BLaER1 (cell line): ENCODE measurements around the gene CRMP1.
"Not testable (repeated sequence)": the region's sequence is repeated elsewhere in the genome, so short reads cannot be mapped to it uniquely, and the experiment has no call there.

Experiments
- H3K27ac ChIP-seq: shearing (Covaris generic); formaldehyde crosslinking; 2 replicates; pipeline ENCODE4 v1.8.1; 2022
- H3K27me3 ChIP-seq: shearing (Covaris generic); formaldehyde crosslinking; 2 replicates; pipeline ENCODE4 v1.8.1; 2022
- H3K36me3 ChIP-seq: shearing (Covaris generic); formaldehyde crosslinking; 2 replicates; pipeline ENCODE4 v1.8.1; 2022
- H3K4me1 ChIP-seq: shearing (Covaris generic); formaldehyde crosslinking; 2 replicates; pipeline ENCODE4 v1.8.1; 2022
- H3K4me2 ChIP-seq: shearing (Covaris generic); formaldehyde crosslinking; 2 replicates; pipeline ENCODE4 v1.8.1; 2022
- H3K4me3 ChIP-seq: shearing (Covaris generic); formaldehyde crosslinking; 2 replicates; pipeline ENCODE4 v1.8.1; 2022
- H3K9ac ChIP-seq: shearing (Covaris generic); formaldehyde crosslinking; 2 replicates; pipeline ENCODE4 v1.8.1; 2022
- H3K9me3 ChIP-seq: shearing (Covaris generic); formaldehyde crosslinking; 2 replicates; pipeline ENCODE4 v1.8.1; 2022
- H4K20me1 ChIP-seq: shearing (Covaris generic); formaldehyde crosslinking; 2 replicates; pipeline ENCODE4 v1.8.1; 2022
- Cebpa-rat ChIP-seq: shearing (Covaris generic); IDR thresholded peaks from 2 replicates; pipeline ENCODE4 v1.8.1; 2022

The CRMP1 gene

DNA sequence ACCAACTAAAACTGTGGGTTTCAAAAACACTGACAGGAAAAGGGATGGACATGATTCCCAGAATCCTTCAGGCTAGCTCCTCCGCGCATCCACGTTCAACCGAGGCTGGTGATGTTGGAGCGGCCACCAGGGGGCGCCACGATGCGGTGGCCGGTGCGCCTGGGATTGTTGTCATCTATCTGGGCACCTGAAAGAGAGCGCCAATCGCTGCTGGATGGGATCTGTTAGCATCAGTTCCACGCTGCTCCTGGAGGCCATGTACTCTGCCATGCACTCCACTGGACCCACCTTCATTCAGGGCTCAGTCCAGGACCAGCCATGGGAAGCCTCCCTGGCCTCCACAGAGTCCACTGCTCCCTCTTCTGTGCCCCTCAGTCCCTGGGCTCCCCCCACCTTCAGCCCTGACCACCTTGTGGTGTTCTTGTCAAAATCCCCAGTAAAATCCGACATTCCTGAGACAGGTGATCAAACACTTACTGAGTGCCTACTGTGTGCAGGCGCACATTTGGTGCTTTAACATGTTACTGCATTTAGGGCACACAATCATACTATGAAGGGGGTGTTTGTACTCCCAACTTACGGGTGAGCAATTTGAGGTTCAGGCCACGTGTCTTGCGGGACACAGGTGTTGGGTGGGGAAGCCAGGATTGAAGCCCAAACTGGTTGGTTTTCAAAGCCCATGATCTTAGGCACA, 71.1 kb downstream of the CRMP1 start:
- H3K4me3 ChIP-seq: no peak overlapping the region
- TF ChIP-seq Cebpa-rat: no peak
- H3K27ac ChIP-seq: no peak overlapping the region
- H3K9ac ChIP-seq: no peak overlapping the region
- H4K20me1 ChIP-seq: 0 out of 2 replicates have a peak, but pooled peaks cover 7% of the 10 kb centered on the region
- no peaks in the 10 kb centered on the region for H3K27me3 ChIP-seq
- peaks cover 54% of the 10 kb centered on the region for H3K4me1 ChIP-seq
- no peaks in the 10 kb centered on the region for H3K9me3 ChIP-seq
- H3K4me2 ChIP-seq: peak overlapping the region; percentile 87
- H3K36me3 ChIP-seq: peaks cover 88% of the 10 kb centered on the region

DNA sequence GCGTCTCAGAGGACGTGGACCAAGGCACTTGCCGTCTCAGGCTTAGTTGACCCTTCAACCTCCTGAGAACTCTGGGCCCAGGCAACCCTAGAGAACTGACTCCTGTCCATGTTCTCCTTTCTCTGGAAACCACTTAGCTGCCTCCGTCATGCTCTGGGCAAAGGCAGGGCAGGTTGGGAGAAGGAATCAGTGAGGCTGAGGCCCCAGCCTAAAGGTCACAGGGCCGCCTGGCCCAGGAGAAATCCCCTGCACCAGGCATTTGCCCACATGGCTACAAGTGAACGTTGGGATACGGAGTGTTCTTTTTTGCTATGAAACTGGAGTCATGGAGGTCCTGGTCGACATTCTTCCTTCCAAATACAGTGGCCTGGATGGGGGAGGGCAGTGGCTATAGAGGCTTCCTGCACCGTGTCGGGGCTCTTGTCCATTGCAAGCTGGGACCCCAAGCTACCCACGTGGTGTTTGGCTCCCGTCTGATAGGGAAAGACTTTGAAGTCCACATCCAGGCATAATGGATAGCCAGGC, 76.0 kb downstream of the CRMP1 start:
- no peak overlapping the region for H3K4me3 ChIP-seq
- H3K9ac ChIP-seq: no peak overlapping the region
- H3K9me3 ChIP-seq: no peaks in the 10 kb centered on the region
- H4K20me1 ChIP-seq: peaks cover 22% of the 10 kb centered on the region
- H3K27ac ChIP-seq: no peak overlapping the region
- no peak for TF ChIP-seq Cebpa-rat
- H3K4me2 ChIP-seq: no peak overlapping the region
- H3K4me1 ChIP-seq: peaks cover 9% of the 10 kb centered on the region
- H3K36me3 ChIP-seq: peaks cover 88% of the 10 kb centered on the region
- no peaks in the 10 kb centered on the region for H3K27me3 ChIP-seq

DNA sequence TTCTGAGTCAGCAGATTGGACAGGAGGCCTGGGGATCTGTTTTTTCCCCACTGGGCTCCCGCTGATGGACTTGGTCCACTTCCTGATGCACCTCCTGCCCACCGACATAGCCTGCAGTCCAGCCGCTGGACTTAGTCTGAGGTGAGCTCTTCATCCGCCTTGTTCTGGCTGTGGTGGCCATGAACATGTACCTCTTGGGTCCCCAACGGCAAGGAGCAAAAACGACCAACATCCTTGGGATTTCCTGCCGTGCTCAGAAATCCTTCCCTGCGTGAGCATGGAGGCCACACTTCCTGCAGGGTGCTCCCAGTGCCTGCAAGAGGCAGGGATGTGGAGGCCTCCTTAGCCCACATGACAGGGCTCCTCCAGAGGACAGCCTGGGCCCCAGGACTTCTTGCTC, 76.8 kb downstream of the CRMP1 start:
- H3K9ac ChIP-seq: no peak overlapping the region
- H3K4me3 ChIP-seq: no peak overlapping the region
- H4K20me1 ChIP-seq: peaks cover 22% of the 10 kb centered on the region
- peaks cover 4% of the 10 kb centered on the region; the same call in 1 of the 2 replicates for H3K4me1 ChIP-seq
- H3K9me3 ChIP-seq: no peaks in the 10 kb centered on the region
- TF ChIP-seq Cebpa-rat: no peak
- no peak overlapping the region for H3K27ac ChIP-seq
- no peaks in the 10 kb centered on the region for H3K27me3 ChIP-seq
- H3K4me2 ChIP-seq: no peak overlapping the region
- peaks cover 88% of the 10 kb centered on the region for H3K36me3 ChIP-seq

DNA sequence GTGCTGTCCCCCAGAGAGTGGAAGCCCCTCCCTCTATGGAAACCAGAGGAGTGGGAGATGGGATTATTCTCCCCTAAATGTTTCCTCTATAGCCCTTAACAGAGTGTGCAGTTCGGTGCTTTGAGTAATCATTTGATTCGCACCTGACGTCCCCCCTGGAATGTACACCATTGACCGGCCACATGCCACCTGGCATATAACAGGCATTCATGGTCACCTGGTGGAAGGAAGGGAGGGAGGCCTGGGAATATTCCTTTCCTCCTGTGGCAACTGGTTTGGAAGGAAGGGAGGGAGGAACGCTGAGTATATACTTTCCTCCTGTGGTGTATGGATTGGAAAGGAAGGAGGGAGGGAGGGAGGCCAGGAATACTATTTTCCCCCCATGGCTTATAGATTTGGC, 77.2 kb downstream of the CRMP1 start:
- no peaks in the 10 kb centered on the region for H3K27me3 ChIP-seq
- peaks cover 88% of the 10 kb centered on the region for H3K36me3 ChIP-seq
- peaks cover 4% of the 10 kb centered on the region; the same call in 1 of the 2 replicates for H3K4me1 ChIP-seq
- no peak overlapping the region for H3K9ac ChIP-seq
- no peak for TF ChIP-seq Cebpa-rat
- H3K4me2 ChIP-seq: no peak overlapping the region
- no peak overlapping the region for H3K4me3 ChIP-seq
- H4K20me1 ChIP-seq: peaks cover 22% of the 10 kb centered on the region
- 0 out of 2 replicates have a peak overlapping the region, but pooled peaks have one; percentile 30 for H3K27ac ChIP-seq
- H3K9me3 ChIP-seq: no peaks in the 10 kb centered on the region

DNA sequence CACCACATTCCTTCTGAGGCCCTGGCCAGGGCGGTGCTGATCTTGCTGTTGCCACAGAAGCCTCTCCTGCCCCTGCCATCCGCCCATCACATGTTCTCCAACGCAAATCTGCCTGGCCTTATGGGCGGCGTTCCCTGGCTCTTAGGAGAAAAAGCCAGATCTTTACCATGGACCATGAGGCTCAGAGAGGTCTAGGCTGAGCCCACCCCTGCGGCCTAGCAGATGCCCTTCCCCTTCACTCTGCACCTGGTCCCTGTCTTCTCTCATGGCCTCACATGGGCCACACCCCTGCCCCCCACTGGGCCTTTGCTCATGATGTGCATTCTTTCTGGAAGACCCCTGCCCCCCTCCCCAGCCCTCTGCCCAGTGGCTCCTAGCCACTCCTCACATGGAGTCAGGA, 78.5 kb downstream of the CRMP1 start:
- Histone ChIP-seq H4K20me1 (peaks cover 22% of the 10 kb centered on the region), H3K27ac (no peak overlapping the region), H3K4me2 (no peak overlapping the region), H3K9ac (no peak overlapping the region), H3K4me3 (no peak overlapping the region), H3K9me3 (no peaks in the 10 kb centered on the region), H3K27me3 (no peaks in the 10 kb centered on the region), H3K36me3 (peaks cover 88% of the 10 kb centered on the region), H3K4me1 (peaks cover 13% of the 10 kb centered on the region)
- no peak for TF ChIP-seq Cebpa-rat

DNA sequence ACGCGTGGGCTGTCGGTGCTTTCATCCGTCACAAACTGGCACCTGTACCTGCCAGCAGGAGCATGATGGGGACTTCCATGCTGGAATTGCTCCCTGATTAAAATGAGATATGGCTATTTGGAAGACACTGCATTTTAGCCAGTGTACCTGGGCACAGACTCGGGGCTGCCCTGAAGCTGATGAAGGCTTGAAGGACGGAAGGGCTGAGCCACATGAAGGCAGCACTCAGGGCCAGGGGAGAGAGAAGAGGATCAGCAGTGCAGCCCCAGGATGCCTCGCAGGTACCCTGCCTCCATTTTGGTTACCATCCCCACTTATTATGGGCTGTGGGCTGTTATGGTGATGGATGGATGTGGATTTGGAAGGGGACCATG, 79.0 kb downstream of the CRMP1 start:
- TF ChIP-seq Cebpa-rat: no peak
- Histone ChIP-seq H4K20me1 (peaks cover 22% of the 10 kb centered on the region), H3K9ac (no peak overlapping the region), H3K27ac (no peak overlapping the region), H3K4me1 (peaks cover 18% of the 10 kb centered on the region), H3K27me3 (no peaks in the 10 kb centered on the region), H3K36me3 (peaks cover 88% of the 10 kb centered on the region), H3K4me2 (no peak overlapping the region), H3K4me3 (no peak overlapping the region), H3K9me3 (no peaks in the 10 kb centered on the region)

DNA sequence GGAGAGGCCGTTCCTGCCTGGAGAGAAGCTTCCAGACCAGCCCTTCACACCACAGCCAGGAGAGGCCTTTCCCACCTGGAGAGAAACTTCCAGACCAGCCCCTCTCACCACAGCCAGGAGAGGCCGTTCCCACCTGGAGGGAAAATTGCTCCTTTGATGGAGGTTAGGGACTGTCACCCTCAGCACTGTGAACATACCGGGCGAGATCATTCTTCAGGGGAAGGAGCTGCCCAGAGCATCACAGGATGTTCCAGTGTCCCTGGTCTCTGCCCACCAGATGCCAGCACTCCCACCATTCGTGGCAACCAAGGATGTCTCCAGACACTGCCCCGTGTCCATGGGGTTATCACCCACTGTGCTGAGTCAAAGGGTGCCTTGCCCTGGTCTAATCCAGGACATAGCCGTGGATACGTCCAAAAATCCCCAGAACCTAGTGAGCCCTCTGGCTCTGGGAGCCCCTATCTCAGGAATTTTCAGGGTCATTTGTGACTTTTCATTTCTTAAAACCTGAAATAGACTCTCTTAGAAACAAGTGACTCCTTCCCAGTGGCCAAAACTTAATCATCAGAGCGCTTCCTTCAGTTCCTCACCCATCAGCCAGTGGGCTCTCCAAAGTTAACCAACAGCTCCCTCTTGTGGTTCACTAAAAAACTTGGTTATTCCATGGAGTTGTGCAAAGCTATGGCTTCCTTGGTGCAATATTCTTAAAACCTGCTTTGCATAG, 80.2 kb downstream of the CRMP1 start:
- TF ChIP-seq Cebpa-rat: no peak
- H3K4me1 ChIP-seq: peaks cover 30% of the 10 kb centered on the region
- H3K9ac ChIP-seq: no peak overlapping the region
- peaks cover 84% of the 10 kb centered on the region for H3K36me3 ChIP-seq
- H4K20me1 ChIP-seq: peaks cover 21% of the 10 kb centered on the region
- H3K4me3 ChIP-seq: no peak overlapping the region
- no peak overlapping the region for H3K4me2 ChIP-seq
- no peaks in the 10 kb centered on the region for H3K27me3 ChIP-seq
- no peaks in the 10 kb centered on the region for H3K9me3 ChIP-seq
- H3K27ac ChIP-seq: peak overlapping the region; percentile 36

DNA sequence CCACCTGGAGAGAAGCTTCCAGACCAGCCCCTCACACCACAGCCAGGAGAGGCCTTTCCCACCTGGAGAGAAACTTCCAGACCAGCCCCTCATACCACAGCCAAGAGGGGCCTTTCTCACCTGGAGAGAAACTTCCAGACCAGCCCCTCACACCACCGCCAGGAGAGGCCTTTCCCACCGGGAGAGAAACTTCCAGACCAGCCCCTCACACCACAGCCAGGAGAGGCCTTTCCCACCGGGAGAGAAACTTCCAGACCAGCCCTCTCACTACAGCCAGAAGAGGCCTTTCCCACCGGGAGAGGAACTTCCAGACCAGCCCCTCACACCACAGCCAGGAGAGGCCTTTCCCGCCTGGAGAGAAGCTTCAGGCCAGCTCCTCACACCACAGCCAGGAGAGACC, 80.8 kb downstream of the CRMP1 start:
- peak overlapping the region; percentile 36 for H3K27ac ChIP-seq
- peaks cover 84% of the 10 kb centered on the region for H3K36me3 ChIP-seq
- H3K27me3 ChIP-seq, H3K4me2 ChIP-seq, H3K9me3 ChIP-seq, H3K4me3 ChIP-seq, H3K9ac ChIP-seq: not testable (repeated sequence)
- H4K20me1 ChIP-seq: peaks cover 15% of the 10 kb centered on the region
- peaks cover 36% of the 10 kb centered on the region for H3K4me1 ChIP-seq

DNA sequence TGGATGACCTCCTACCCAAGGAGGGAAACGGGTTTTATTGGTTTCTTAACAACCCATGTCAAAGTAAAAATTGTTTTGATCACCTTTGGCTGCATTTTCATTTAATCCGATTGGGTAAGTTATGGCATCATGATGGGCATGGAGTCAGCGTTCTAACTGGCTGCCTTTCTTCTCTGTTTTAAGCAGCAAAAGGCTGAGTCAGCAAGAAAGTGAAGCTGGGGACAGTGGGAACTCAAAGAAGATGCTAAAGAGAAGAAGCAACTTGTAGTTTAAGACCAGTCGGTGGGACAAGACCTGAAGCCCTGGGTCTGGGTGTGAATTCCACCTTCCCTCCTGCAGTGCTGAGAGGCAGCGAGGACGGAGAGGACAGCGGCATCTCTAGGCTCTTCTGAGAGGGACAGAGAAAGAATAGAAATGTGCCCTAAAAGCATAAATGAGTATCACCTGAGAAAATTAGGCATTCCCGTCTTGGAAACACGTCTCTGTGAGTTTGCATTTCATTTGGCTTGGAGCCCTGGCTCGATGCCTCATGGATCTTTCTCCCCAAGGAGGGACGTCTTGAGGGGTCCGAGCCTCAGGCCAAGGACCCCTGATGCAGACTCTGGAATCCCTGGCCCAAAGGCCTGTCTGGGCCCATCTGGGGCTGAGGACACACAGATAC, 82.0 kb downstream of the CRMP1 start:
- no peaks in the 10 kb centered on the region for H3K9me3 ChIP-seq
- no peaks in the 10 kb centered on the region for H3K27me3 ChIP-seq
- peaks cover 15% of the 10 kb centered on the region for H4K20me1 ChIP-seq
- TF ChIP-seq Cebpa-rat: no peak
- no peak overlapping the region for H3K4me3 ChIP-seq
- no peak overlapping the region for H3K4me2 ChIP-seq
- peaks cover 38% of the 10 kb centered on the region for H3K4me1 ChIP-seq
- no peak overlapping the region for H3K27ac ChIP-seq
- H3K9ac ChIP-seq: no peak overlapping the region
- peaks cover 85% of the 10 kb centered on the region for H3K36me3 ChIP-seq

DNA sequence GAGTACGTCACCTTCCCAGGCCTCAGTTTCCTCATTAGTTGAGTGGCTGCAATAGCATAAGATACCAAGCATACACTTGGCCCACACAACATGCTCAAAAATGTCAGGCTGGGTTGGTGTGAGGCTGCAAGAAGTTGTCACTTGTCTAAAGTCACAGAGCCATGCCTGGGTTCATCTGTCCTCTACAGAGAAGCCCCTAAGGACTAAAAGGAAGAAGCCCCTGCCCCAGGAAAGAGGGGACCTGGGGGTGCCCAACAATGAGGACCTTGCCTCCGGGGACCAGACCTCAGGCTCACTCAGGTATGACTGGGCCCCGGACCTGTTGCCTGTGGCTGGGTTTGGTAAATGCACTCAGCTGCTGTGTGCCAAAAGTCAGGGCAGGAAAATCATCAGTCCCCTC, 82.7 kb downstream of the CRMP1 start:
- no peak for TF ChIP-seq Cebpa-rat
- no peaks in the 10 kb centered on the region for H3K27me3 ChIP-seq
- H3K4me1 ChIP-seq: peaks cover 38% of the 10 kb centered on the region
- no peak overlapping the region for H3K9ac ChIP-seq
- no peak overlapping the region for H3K27ac ChIP-seq
- H3K4me3 ChIP-seq: no peak overlapping the region
- no peak overlapping the region for H3K4me2 ChIP-seq
- H3K9me3 ChIP-seq: no peaks in the 10 kb centered on the region
- H4K20me1 ChIP-seq: peaks cover 15% of the 10 kb centered on the region
- peaks cover 83% of the 10 kb centered on the region for H3K36me3 ChIP-seq
